Effector memory CD8-positive, alpha-beta T cell (primary cell): ENCODE data around the gene SLC7A7.
"Not testable (repeated sequence)": the region's sequence is repeated elsewhere in the genome, so short reads cannot be mapped to it uniquely, and the experiment has no call there.

Experiments
- ATAC-seq: fragments of 150-1000 bp; cut with Tn5 transposase; replicated peaks from 2 replicates; pipeline ENCODE4 v1.10.0; 2021; ENCODE audit warnings: mild to moderate bottlenecking, moderate library complexity
- DNase-seq, 3 experiments: peaks; one replicate each; pipeline ENCODE4 v3.0.0; 2021
- H3K27ac Mint-ChIP-seq, 2 donors: one replicate each; pipeline ENCODE4 v1.8.0; 2022; ENCODE audit warnings: mild to moderate bottlenecking in 2 of 2, mixed read lengths in 2 of 2, moderate library complexity in 2 of 2
- H3K27me3 Mint-ChIP-seq, 2 donors: one replicate each; pipeline ENCODE4 v1.8.0; 2022; ENCODE audit warnings: mixed read lengths in 2 of 2
- H3K36me3 Mint-ChIP-seq: one replicate; pipeline ENCODE4 v1.8.0; 2022; ENCODE audit warnings: mild to moderate bottlenecking, moderate library complexity, mixed read lengths; ENCODE audit not compliant: insufficient read depth
- H3K4me1 Mint-ChIP-seq, 2 donors: one replicate each; pipeline ENCODE4 v1.8.0; 2022; ENCODE audit warnings: low read depth in 2 of 2, mixed read lengths in 2 of 2
- H3K4me3 Mint-ChIP-seq, 2 donors: one replicate each; pipeline ENCODE4 v1.8.0; 2022; ENCODE audit warnings: mild to moderate bottlenecking in 2 of 2, mixed read lengths in 2 of 2, moderate library complexity in 2 of 2
- H3K9me3 Mint-ChIP-seq, 2 donors: one replicate each; pipeline ENCODE4 v1.8.0; 2022; ENCODE audit warnings: mixed read lengths in 2 of 2

SLC7A7 gene

DNA sequence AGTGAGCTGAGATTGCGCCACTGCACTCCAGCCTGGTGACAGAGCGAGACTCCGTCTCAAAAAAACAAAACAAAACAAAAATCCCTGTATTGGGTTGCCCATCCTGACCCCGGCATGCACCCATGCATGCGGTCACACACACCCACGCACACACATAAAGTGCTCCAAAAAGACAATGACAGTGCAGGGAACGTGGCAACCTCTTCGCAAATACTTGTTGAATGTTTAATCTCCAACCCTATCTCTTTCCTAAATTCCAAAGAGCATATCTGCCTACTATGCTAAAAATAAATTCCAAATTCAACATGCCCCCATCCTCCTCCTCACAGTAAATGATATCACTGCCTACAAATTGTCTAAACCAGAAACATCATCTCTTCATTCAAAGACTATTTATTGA, 13.5 kb downstream of the SLC7A7 start:
- DNase-seq (no peak), ATAC-seq (no peak)
- Mint-ChIP-seq H3K9me3 (no peaks in the 10 kb centered on the region), H3K4me1 (no peaks in the 10 kb centered on the region), H3K36me3 (no peaks in the 10 kb centered on the region), H3K4me3 (no peak overlapping the region), H3K27ac (no peak overlapping the region), H3K27me3 (peaks cover 84 to 97% of the 10 kb centered on the region in 2 donors)

DNA sequence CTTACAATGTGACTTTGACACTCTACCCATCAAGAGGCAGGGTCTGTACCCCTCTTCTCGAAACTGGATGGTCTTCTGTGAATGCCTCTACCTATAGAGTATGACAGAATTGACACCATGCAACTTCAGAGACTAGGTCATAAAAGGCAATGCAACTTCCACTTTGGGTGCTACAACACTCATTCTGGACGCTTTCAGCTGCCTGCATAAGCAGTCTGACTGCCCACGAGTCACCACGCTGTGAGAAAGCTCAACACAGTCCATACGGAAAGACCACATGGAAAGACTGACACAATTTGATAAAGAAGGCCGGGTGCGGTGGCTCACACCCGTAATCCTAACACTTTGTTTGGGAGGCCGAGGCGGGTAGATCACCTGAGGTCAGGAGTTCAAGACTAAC, 14.9 kb downstream of the SLC7A7 start:
- Mint-ChIP-seq H3K4me3 (no peak overlapping the region), H3K9me3 (no peaks in the 10 kb centered on the region), H3K27ac (no peak overlapping the region), H3K36me3 (no peaks in the 10 kb centered on the region), H3K4me1 (no peaks in the 10 kb centered on the region), H3K27me3 (peaks cover 94 to 99% of the 10 kb centered on the region in 2 donors)
- ATAC-seq (no peak), DNase-seq (no peak)

DNA sequence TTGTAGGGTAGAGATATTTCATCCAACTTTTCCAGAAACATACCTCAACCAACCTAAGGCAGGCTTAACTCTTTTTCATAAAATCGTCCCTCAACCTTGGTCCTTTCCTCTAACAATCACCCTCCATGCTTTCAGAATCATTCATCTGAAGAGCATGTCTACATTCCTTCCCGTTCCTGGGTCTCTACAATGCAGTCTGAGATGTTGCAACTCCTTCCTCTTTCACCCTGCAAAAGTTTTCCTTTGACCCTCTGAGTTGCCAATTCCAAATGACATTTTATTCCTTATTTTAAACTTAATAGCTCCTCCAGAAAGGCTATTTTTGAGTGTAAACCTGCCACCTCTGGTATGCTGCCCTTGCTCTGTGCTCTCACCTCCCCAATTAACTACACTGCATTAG, 16.7 kb downstream of the SLC7A7 start:
- ATAC-seq (no peak), DNase-seq (no peak)
- Mint-ChIP-seq H3K36me3 (no peaks in the 10 kb centered on the region), H3K4me1 (no peaks in the 10 kb centered on the region), H3K9me3 (no peaks in the 10 kb centered on the region), H3K27me3 (peaks cover 92 to 98% of the 10 kb centered on the region in 2 donors), H3K4me3 (no peak overlapping the region), H3K27ac (no peak overlapping the region)

GRCh38 chr14:22797017-22797917, 18.0 kb downstream of the SLC7A7 start:
- Mint-ChIP-seq H3K27ac (no peak overlapping the region), H3K27me3 (peaks cover 85% of the 10 kb centered on the region in 2 donors), H3K4me1 (no peaks in the 10 kb centered on the region), H3K4me3 (no peak overlapping the region), H3K9me3 (no peaks in the 10 kb centered on the region), H3K36me3 (no peaks in the 10 kb centered on the region)
- DNase-seq (no peak), ATAC-seq (no peak)

- no peaks in the 10 kb centered on the region for H3K36me3 Mint-ChIP-seq
Measured at GRCh38 chr14:22796087-22796707, 19.0 kb downstream of the SLC7A7 start.

DNA sequence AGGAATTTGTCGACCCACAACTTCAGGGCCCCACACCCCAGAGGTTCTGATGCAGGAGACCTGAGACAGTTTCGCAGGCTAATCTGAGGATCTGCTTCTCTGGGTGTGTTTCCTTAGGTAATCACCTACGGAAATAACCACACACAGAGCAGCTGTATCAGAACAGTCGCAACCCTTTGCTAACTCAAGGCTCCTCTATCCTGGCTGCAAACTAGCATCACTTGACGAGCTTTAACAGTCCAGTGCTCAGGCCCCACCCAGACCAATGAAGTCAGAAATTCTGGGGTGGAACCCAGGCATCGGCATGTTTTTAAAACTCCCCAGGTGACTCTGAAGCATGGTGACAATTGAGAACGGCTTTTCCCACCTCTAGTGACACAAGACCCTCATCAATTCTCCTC, 20.7 kb downstream of the SLC7A7 start:
- Mint-ChIP-seq H3K27ac (no peak overlapping the region), H3K9me3 (no peaks in the 10 kb centered on the region), H3K4me1 (no peaks in the 10 kb centered on the region), H3K27me3 (peaks cover 58 to 61% of the 10 kb centered on the region in 2 donors), H3K4me3 (no peak overlapping the region), H3K36me3 (no peaks in the 10 kb centered on the region)
- DNase-seq, result no peak
- no peak for ATAC-seq

More at GRCh38 chr14:22796087-22796707, 19.0 kb downstream of the SLC7A7 start:
- Mint-ChIP-seq H3K4me1 (no peaks in the 10 kb centered on the region), H3K9me3 (no peaks in the 10 kb centered on the region), H3K27ac (no peak overlapping the region), H3K27me3 (peaks cover 75% of the 10 kb centered on the region in 2 donors), H3K4me3 (no peak overlapping the region)
- ATAC-seq, result no peak
- no peak for DNase-seq

- Mint-ChIP-seq H3K9me3 (no peaks in the 10 kb centered on the region), H3K4me3 (no peak overlapping the region), H3K27ac (no peak overlapping the region), H3K27me3 (peaks cover 53 to 56% of the 10 kb centered on the region in 2 donors), H3K4me1 (no peaks in the 10 kb centered on the region), H3K36me3 (no peaks in the 10 kb centered on the region)
- DNase-seq (no peak), ATAC-seq (no peak)
Measured at GRCh38 chr14:22793976-22794375, 21.3 kb downstream of the SLC7A7 start.

- DNase-seq, H3K27ac Mint-ChIP-seq, H3K4me3 Mint-ChIP-seq, ATAC-seq, H3K9me3 Mint-ChIP-seq, H3K4me1 Mint-ChIP-seq, H3K36me3 Mint-ChIP-seq: not testable (repeated sequence)
- H3K27me3 Mint-ChIP-seq, result peaks cover 49 to 51% of the 10 kb centered on the region in 2 donors
Measured at GRCh38 chr14:22793550-22793949, 21.7 kb downstream of the SLC7A7 start.

GRCh38 chr14:22792158-22792557, 23.1 kb downstream of the SLC7A7 start:
- Mint-ChIP-seq H3K27me3 (peaks cover 35 to 37% of the 10 kb centered on the region in 2 donors), H3K4me1 (no peaks in the 10 kb centered on the region), H3K4me3 (no peak overlapping the region), H3K36me3 (no peaks in the 10 kb centered on the region), H3K27ac (no peak overlapping the region), H3K9me3 (no peaks in the 10 kb centered on the region)
- DNase-seq (no peak), ATAC-seq (no peak)

GRCh38 chr14:22791301-22791700, 23.9 kb downstream of the SLC7A7 start:
- H3K36me3 Mint-ChIP-seq, result no peaks in the 10 kb centered on the region
- DNase-seq (no peak), ATAC-seq (no peak)
- H3K27ac Mint-ChIP-seq, result no peak overlapping the region
- H3K27me3 Mint-ChIP-seq, result peaks cover 30 to 33% of the 10 kb centered on the region in 2 donors
- no peaks in the 10 kb centered on the region for H3K9me3 Mint-ChIP-seq
- no peak overlapping the region for H3K4me3 Mint-ChIP-seq
- H3K4me1 Mint-ChIP-seq, result no peaks in the 10 kb centered on the region

GRCh38 chr14:22786685-22787084, 28.6 kb downstream of the SLC7A7 start:
- Mint-ChIP-seq H3K4me3 (no peak overlapping the region), H3K36me3 (no peaks in the 10 kb centered on the region), H3K4me1 (no peaks in the 10 kb centered on the region), H3K27me3 (peaks cover 0 to 17% of the 10 kb centered on the region in 2 donors), H3K27ac (no peak overlapping the region), H3K9me3 (no peaks in the 10 kb centered on the region)
- DNase-seq (no peak), ATAC-seq (no peak)

- no peak for ATAC-seq
- Mint-ChIP-seq H3K4me1 (no peaks in the 10 kb centered on the region), H3K9me3 (no peaks in the 10 kb centered on the region), H3K36me3 (peaks cover 6% of the 10 kb centered on the region), H3K27me3 (peaks cover 0 to 12% of the 10 kb centered on the region in 2 donors), H3K27ac (no peak overlapping the region), H3K4me3 (no peak overlapping the region)
- no peak for DNase-seq
Measured at GRCh38 chr14:22781301-22781991, 33.8 kb downstream of the SLC7A7 start.

GRCh38 chr14:22780941-22781300, 34.3 kb downstream of the SLC7A7 start:
- H3K4me1 Mint-ChIP-seq, result no peaks in the 10 kb centered on the region
- ATAC-seq (no peak), DNase-seq (no peak)
- H3K9me3 Mint-ChIP-seq, result no peaks in the 10 kb centered on the region
- peaks cover 6% of the 10 kb centered on the region for H3K36me3 Mint-ChIP-seq
- H3K27me3 Mint-ChIP-seq, result peaks cover 0 to 9% of the 10 kb centered on the region in 2 donors
- no peak overlapping the region for H3K27ac Mint-ChIP-seq
- no peak overlapping the region for H3K4me3 Mint-ChIP-seq
